ENCODE results near the gene EMC9.
"Not testable (repeated sequence)": the region's sequence is repeated elsewhere in the genome, so short reads cannot be mapped to it uniquely, and the experiment has no call there.

The EMC9 gene

DNA sequence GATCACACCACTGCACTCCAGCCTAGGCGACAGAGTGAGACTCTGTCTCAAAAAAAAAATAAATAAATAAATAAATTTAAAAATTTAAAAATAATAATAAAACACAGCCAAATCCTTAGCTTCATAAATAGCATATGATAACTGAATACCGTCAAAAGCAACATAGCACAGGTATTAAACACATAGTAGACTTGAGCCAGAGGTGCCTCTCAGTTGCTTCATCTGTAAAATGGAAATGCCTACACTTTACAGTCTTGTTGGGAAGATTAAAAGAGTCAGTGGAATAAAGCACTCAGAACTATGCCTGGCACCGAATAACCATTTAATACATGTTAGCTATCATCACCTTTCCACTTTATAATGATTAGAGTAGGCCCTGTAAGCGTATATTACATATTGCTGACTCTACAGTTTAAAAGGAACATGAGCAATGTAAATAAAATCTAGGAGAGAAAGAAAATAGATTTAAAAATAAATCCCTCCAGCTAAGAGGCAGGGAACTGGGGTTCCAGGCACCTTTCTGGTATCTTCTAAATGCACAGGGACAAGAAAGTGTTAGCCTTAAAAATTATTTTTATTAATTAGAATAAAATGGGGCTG, 34.6 kb downstream of the EMC9 start:
- no peak for DNase-seq

GRCh38 chr14:24105609-24106239, 35.7 kb downstream of the EMC9 start:
- not testable (repeated sequence) for DNase-seq

GRCh38 chr14:24103451-24103850, 37.9 kb downstream of the EMC9 start:
- no peak for DNase-seq

GRCh38 chr14:24102357-24103048, 38.9 kb downstream of the EMC9 start:
- no peak for DNase-seq

DNA sequence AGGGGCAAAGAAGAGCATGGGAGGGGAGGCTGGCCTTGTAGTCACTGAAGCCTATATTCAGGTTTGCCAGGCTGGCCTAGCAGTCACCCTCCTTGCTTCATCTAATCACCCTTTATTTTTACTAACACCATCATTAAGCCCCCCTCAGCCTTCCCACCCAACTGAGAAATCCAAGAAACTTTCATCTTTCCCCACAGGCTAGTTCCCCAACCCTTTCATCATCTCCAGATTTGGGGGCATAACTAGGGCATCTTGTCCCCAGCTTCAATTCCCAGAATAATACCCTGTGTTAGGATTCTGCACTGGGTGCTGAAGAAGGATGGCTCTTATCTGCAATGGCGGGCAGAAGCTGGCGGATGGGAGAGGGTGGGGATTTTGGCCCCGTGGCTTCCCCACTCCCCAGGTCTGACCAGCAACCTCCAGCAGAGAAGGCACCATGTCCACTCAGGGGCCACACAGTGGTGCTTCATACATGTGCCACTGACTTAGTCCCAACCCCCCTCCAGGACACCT, 40.4 kb downstream of the EMC9 start:
- DNase-seq = no peak

GRCh38 chr14:24100197-24100981, 41.0 kb downstream of the EMC9 start:
- no peak for DNase-seq

DNA sequence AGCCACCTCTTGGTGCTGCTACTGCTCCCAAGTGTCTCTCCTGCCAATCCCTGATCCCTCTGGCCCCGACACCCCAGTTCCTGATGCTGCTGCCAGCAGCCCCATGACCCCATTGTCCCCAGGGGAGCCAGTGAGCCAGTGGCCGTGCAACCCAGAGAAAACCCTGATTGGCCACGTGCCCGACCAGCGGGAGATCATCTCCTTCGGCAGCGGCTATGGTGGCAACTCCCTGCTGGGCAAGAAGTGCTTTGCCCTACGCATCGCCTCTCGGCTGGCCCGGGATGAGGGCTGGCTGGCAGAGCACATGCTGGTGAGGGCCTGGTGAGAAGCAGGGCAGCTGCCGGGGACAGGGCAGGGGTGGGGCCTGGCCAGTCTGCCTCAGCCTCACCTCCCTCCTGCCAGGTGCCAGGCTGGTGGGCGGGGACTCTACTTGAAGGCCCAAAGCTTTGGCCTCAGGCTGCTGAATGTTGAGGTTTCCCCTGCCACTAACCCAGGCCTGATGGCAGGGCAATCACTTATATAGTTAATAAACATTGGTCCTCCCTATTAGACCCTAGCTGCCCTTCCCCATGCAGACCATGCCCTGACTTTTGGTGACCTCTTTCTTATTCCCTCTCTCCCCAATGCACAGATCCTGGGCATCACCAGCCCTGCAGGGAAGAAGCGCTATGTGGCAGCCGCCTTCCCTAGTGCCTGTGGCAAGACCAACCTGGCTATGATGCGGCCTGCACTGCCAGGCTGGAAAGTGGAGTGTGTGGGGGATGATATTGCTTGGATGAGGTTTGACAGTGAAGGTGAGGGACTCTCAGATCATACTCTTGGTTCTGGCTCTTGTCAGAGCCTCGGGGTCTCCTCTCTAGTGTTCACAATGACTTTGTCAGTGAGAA, 42.2 kb downstream of the EMC9 start:
- DNase-seq = no peak

DNA sequence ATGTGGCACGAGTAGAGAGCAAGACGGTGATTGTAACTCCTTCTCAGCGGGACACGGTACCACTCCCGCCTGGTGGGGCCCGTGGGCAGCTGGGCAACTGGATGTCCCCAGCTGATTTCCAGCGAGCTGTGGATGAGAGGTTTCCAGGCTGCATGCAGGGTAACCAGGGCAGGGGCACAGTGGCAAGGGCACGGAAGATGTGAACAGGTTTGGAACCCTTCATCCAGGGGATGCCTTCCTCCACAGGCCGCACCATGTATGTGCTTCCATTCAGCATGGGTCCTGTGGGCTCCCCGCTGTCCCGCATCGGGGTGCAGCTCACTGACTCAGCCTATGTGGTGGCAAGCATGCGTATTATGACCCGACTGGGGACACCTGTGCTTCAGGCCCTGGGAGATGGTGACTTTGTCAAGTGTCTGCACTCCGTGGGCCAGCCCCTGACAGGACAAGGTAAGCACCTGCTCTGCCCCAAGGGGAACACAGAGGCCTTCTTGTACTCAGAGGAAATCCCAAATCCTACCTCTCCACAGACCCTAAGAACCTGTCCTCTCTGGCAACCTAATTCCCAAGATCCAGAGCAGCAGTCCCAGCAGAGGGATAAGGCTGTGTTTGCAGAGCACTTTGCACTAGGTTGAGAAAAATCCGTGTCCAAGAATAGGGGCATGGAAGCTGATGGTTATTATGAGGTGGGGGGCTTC, 43.0 kb downstream of the EMC9 start:
- DNase-seq = no peak

- DNase-seq = no peak
Measured at GRCh38 chr14:24096545-24097181, 44.7 kb downstream of the EMC9 start.

- DNase-seq = no peak
Measured at GRCh38 chr14:24095271-24096068, 45.9 kb downstream of the EMC9 start.

GRCh38 chr14:24094841-24095270, 46.5 kb downstream of the EMC9 start:
- DNase-seq = no peak

- peak; percentile 71 for DNase-seq
Measured at GRCh38 chr14:24093901-24094840, 47.2 kb downstream of the EMC9 start, which contains the start of gene PCK2. TSS of gene PCK2 (plus strand) at chr14:24094311. CDS start at chr14:24094406, 95 bp downstream.

GRCh38 chr14:24093207-24093900, 48.0 kb downstream of the EMC9 start:
- DNase-seq = no peak

- no peak for DNase-seq
Measured at GRCh38 chr14:24092505-24093206, 48.7 kb downstream of the EMC9 start.

DNA sequence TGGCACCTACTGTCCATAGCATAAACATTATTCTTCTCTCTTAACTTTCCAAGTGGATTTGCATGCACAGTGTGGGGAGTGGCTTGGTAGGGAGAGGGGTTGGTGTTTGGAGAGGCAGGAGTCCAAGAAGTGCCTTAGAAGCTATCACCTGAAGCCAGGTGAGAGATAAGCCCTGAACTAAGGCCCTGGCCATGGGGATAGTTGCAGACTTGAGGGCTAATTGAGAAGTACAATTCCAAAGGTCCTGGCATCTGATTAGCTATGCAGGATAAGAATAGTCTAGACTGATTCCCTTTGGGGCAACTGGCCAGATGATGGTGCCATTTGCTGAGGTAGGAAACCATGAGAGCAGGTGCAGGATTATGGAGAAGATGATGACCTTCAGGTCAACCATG, 49.3 kb downstream of the EMC9 start:
- no peak for DNase-seq

DNA sequence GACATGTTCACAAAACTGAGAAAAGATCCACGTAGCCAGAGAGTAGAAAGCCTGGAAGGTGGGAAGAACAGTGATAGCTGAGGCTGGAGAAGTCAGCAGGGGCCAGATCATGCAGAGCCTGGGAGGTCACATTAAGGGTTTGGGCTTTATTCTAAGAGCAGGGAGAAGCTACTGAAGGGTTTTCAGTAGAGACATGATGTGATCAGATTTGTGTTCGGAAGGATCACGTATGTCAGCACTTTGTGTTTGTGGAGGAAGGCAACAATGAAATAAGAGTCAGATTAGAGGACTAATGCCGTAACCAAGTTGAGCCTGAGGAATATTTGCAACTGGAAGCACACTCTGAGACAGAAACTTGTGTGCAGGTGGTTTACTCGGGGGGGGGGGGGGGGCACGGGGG, 51.5 kb downstream of the EMC9 start:
- DNase-seq = no peak
